GM23338 (cell line): Measurements from ENCODE around the gene SLC49A4.

Experiments used
- CTCF ChIP-seq, 2 experiments: fragments of 200-600 bp in 1 of 2; sonication (generic) in 1 of 2; conservative IDR thresholded peaks; 2 replicates each; pipeline versions ENCODE4 v1.5.1 to v1.6.1; 2016 to 2017; ENCODE audit warnings: antibody characterized with exemption in 2 of 2, low read depth in 2 of 2, mild to moderate bottlenecking in 2 of 2, moderate library complexity in 1 of 2
- EZH2 ChIP-seq: fragments of 200-600 bp; sonication (generic); IDR thresholded peaks from one replicate; pipeline ENCODE4 v1.8.0; 2017; ENCODE audit warnings: antibody characterized with exemption, mild to moderate bottlenecking, low read depth; ENCODE audit not compliant: unreplicated experiment

DNA sequence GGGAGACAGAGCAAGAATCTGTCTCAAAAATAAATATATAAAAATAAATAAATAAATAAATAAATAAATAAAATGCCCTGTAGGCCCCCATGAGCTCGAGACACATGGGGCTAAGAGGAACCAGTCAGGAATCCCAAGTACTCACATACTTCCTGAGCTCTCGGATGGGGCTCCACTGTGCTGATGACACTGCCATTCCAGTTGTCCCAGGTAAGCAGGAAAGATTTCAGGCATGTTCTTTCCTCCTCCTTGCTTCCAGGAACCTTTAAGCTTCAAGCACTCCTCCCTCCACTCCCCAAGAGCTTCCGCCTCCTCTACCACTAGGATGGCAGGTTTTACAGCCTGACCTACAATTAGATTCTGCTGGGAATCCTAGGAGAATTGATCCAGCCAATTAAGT is 113.4 kb downstream of the SLC49A4 start:
- TF ChIP-seq CTCF (conservative IDR thresholded peaks at IDR 0.05; ENCODE audit: low read depth in 2 of 2) (no peak), EZH2 (no peak)
